GM23248 (cell line): ENCODE data around the gene ANKS1B. TPM values are rescaled to one million over a fixed set of nuclear protein-coding genes. Genes with fewer than 3 reads are reported as not detected.

Source experiments
- DNase-seq: peaks from one replicate; pipeline ENCODE4 v3.0.0-alpha.2; 2015
- H2AFZ ChIP-seq: fragments of 200-600 bp; sonication (generic); 2 replicates; pipeline ENCODE4 v1.6.1; 2016; ENCODE audit warnings: antibody characterized with exemption
- H3F3A ChIP-seq: fragments of 200-600 bp; sonication (generic); 2 replicates; pipeline ENCODE4 v1.6.1; 2016; ENCODE audit warnings: mild to moderate bottlenecking, antibody characterized with exemption, mixed run types; ENCODE audit not compliant: insufficient read depth
- H3K27ac ChIP-seq: fragments of 200-600 bp; sonication (generic); 2 replicates; pipeline ENCODE4 v1.5.1; 2016; ENCODE audit warnings: mild to moderate bottlenecking
- H3K27me3 ChIP-seq: fragments of 200-600 bp; sonication (generic); replicated peaks from 2 replicates; pipeline ENCODE4 v1.6.1; 2016; ENCODE audit warnings: mild to moderate bottlenecking; ENCODE audit not compliant: insufficient read depth
- H3K36me3 ChIP-seq: fragments of 200-600 bp; sonication (generic); 2 replicates; pipeline ENCODE4 v1.6.1; 2016; ENCODE audit warnings: low read depth, mild to moderate bottlenecking
- H3K4me1 ChIP-seq: fragments of 200-600 bp; sonication (generic); 2 replicates; pipeline ENCODE4 v1.6.1; 2016; ENCODE audit warnings: mild to moderate bottlenecking; ENCODE audit not compliant: insufficient read depth
- H3K4me2 ChIP-seq: fragments of 200-600 bp; sonication (generic); one replicate; pipeline ENCODE4 v1.6.1; 2016; ENCODE audit warnings: mild to moderate bottlenecking; ENCODE audit not compliant: unreplicated experiment
- H3K4me3 ChIP-seq: fragments of 200-600 bp; sonication (generic); 2 replicates; pipeline ENCODE4 v1.5.1; 2016; ENCODE audit warnings: mild to moderate bottlenecking
- H3K79me2 ChIP-seq: fragments of 200-600 bp; sonication (generic); 2 replicates; pipeline ENCODE4 v1.6.1; 2016; ENCODE audit warnings: mild to moderate bottlenecking; ENCODE audit not compliant: insufficient read depth
- H3K9ac ChIP-seq: fragments of 200-600 bp; sonication (generic); 2 replicates; pipeline ENCODE4 v1.6.1; 2016; ENCODE audit warnings: mild to moderate bottlenecking
- H3K9me2 ChIP-seq: fragments of 200-600 bp; sonication (generic); 2 replicates; pipeline ENCODE4 v1.6.1; 2016; ENCODE audit warnings: mixed run types, mild to moderate bottlenecking, moderate library complexity; ENCODE audit not compliant: insufficient read depth
- H3K9me3 ChIP-seq: fragments of 200-600 bp; sonication (generic); one replicate; pipeline ENCODE4 v1.6.1; 2017; ENCODE audit warnings: low read depth
- H4K20me1 ChIP-seq: fragments of 200-600 bp; sonication (generic); 2 replicates; pipeline ENCODE4 v1.6.0; 2016; ENCODE audit not compliant: insufficient read depth
- EZH2 ChIP-seq: fragments of 200-600 bp; sonication (generic); IDR thresholded peaks from 2 replicates; pipeline ENCODE4 v1.6.1; 2018; ENCODE audit warnings: antibody characterized with exemption, mild to moderate bottlenecking; ENCODE audit not compliant: insufficient read depth, poor library complexity, severe bottlenecking
- EZH2phosphoT487 ChIP-seq: fragments of 200-600 bp; sonication (generic); IDR thresholded peaks from 2 replicates; pipeline ENCODE4 v1.6.1; 2018; ENCODE audit warnings: antibody characterized with exemption, moderate library complexity, mild to moderate bottlenecking, low read depth; ENCODE audit not compliant: insufficient read depth
- WGBS, 2 experiments: methylation state at CpG; one replicate each; pipeline ENCODE4 v1.1.6; 2015 to 2017; ENCODE audit warnings: low lambda C conversion rate in 2 of 2, low coverage in 1 of 2; ENCODE audit errors: missing lambda C conversion rate in 2 of 2; 5-methylcytosine and 5-hydroxymethylcytosine counted together
- in situ Hi-C: fragments of 300-500 bp; cut with MboI; formaldehyde crosslinking; loops from 2 replicates; pipeline ENCODE4 v1.15.0; 2020
- polyA plus RNA-seq: library from polyadenylated mRNA; unstranded; fragments of >200 nt; fragmentation: Nextera tagmentation; extraction: Ambion mirVana; gene quantifications from 2 replicates; pipeline ENCODE4 v1.2.1, GENCODE V29; 2016
- total RNA-seq: library from RNA; depleted of rRNA; stranded (reverse); fragments of >200 nt; shearing (Covaris generic); gene quantifications from 2 replicates; pipeline ENCODE4 v1.2.3, GENCODE V29; 2014

The ANKS1B gene
- total and polyA plus RNA-seq, 2 experiments from 2014 or later = not detected

GRCh38 chr12:99906786-99907579 is 77.8 kb downstream of the ANKS1B start:
- Histone ChIP-seq H2AFZ (no peak overlapping the region), H3F3A (peaks cover 16% of the 10 kb centered on the region; the same call in 1 of the 2 replicates), H3K9me2 (no peaks in the 10 kb centered on the region), H3K4me2 (no peak overlapping the region), H3K79me2 (no peaks in the 10 kb centered on the region), H3K27ac (no peak overlapping the region), H4K20me1 (no peaks in the 10 kb centered on the region), H3K27me3 (no peaks in the 10 kb centered on the region), H3K36me3 (no peaks in the 10 kb centered on the region), H3K4me1 (peaks cover 18% of the 10 kb centered on the region), H3K9ac (no peak overlapping the region), H3K9me3 (no peaks in the 10 kb centered on the region), H3K4me3 (no peak overlapping the region)
- WGBS, 2 experiments = 91 to 97% methylated on average over 4 of the region's 4 CpGs
- in situ Hi-C loops = no loop called here
- no peak for DNase-seq
- no peak for TF ChIP-seq EZH2

GRCh38 chr12:99901181-99901580 is 83.6 kb downstream of the ANKS1B start:
- H2AFZ ChIP-seq = no peak overlapping the region
- no peak overlapping the region for H3K27ac ChIP-seq
- H3K27me3 ChIP-seq = no peaks in the 10 kb centered on the region
- no peak overlapping the region for H3K9ac ChIP-seq
- no peaks in the 10 kb centered on the region for H3F3A ChIP-seq
- H3K36me3 ChIP-seq = no peaks in the 10 kb centered on the region
- no peaks in the 10 kb centered on the region for H3K9me2 ChIP-seq
- no peaks in the 10 kb centered on the region for H3K4me1 ChIP-seq
- no peaks in the 10 kb centered on the region for H4K20me1 ChIP-seq
- H3K9me3 ChIP-seq = no peaks in the 10 kb centered on the region
- no peak overlapping the region for H3K4me2 ChIP-seq
- no peak overlapping the region for H3K4me3 ChIP-seq
- in situ Hi-C loops = no loop called here
- H3K79me2 ChIP-seq = no peaks in the 10 kb centered on the region
- 0 to 3% methylated on average over 2 of the region's 2 CpGs for WGBS, 2 experiments
- DNase-seq = no peak
- TF ChIP-seq EZH2phosphoT487 = no peak
- TF ChIP-seq EZH2 = no peak

GRCh38 chr12:99898645-99899044 is 86.1 kb downstream of the ANKS1B start:
- 81 to 82% methylated on average over 5 of the region's 5 CpGs for WGBS, 2 experiments
- no peak overlapping the region for H3K4me3 ChIP-seq
- no peaks in the 10 kb centered on the region for H3K79me2 ChIP-seq
- TF ChIP-seq EZH2phosphoT487 (no peak), EZH2 (no peak)
- DNase-seq = no peak
- no peaks in the 10 kb centered on the region for H3F3A ChIP-seq
- in situ Hi-C loops = no loop called here
- H3K4me1 ChIP-seq = no peaks in the 10 kb centered on the region
- H3K4me2 ChIP-seq = no peak overlapping the region
- H3K9ac ChIP-seq = no peak overlapping the region
- no peak overlapping the region for H2AFZ ChIP-seq
- H3K27ac ChIP-seq = no peak overlapping the region
- H4K20me1 ChIP-seq = no peaks in the 10 kb centered on the region
- H3K27me3 ChIP-seq = no peaks in the 10 kb centered on the region
- no peaks in the 10 kb centered on the region for H3K9me2 ChIP-seq
- H3K36me3 ChIP-seq = no peaks in the 10 kb centered on the region
- H3K9me3 ChIP-seq = no peaks in the 10 kb centered on the region

GRCh38 chr12:99879439-99879838 is 105.3 kb downstream of the ANKS1B start:
- H3K36me3 ChIP-seq = no peaks in the 10 kb centered on the region
- no peak for TF ChIP-seq EZH2phosphoT487
- H3K9me2 ChIP-seq = no peaks in the 10 kb centered on the region
- no peaks in the 10 kb centered on the region for H3K27me3 ChIP-seq
- H3K9me3 ChIP-seq = no peaks in the 10 kb centered on the region
- H3K4me3 ChIP-seq = no peak overlapping the region
- no peak overlapping the region for H3K9ac ChIP-seq
- H3K79me2 ChIP-seq = no peaks in the 10 kb centered on the region
- no peak for DNase-seq
- H3K4me1 ChIP-seq = no peaks in the 10 kb centered on the region
- H3F3A ChIP-seq = no peaks in the 10 kb centered on the region
- no peak overlapping the region for H3K4me2 ChIP-seq
- in situ Hi-C loops = no loop called here
- H3K27ac ChIP-seq = no peak overlapping the region
- H4K20me1 ChIP-seq = no peaks in the 10 kb centered on the region
- H2AFZ ChIP-seq = no peak overlapping the region

GRCh38 chr12:99875081-99875480 is 109.7 kb downstream of the ANKS1B start:
- H3K27ac ChIP-seq = no peak overlapping the region
- H3K4me3 ChIP-seq = no peak overlapping the region
- no peaks in the 10 kb centered on the region for H4K20me1 ChIP-seq
- no peak for DNase-seq
- H3K36me3 ChIP-seq = no peaks in the 10 kb centered on the region
- TF ChIP-seq EZH2 (no peak), EZH2phosphoT487 (no peak)
- no peaks in the 10 kb centered on the region for H3K4me1 ChIP-seq
- 0 out of 2 replicates have a peak, but pooled peaks cover 5% of the 10 kb centered on the region for H3K9me2 ChIP-seq
- no peaks in the 10 kb centered on the region for H3K27me3 ChIP-seq
- no peak overlapping the region for H3K9ac ChIP-seq
- in situ Hi-C loops = no loop called here
- no peak overlapping the region for H3K4me2 ChIP-seq
- no peak overlapping the region for H2AFZ ChIP-seq
- H3K9me3 ChIP-seq = no peaks in the 10 kb centered on the region
- no peaks in the 10 kb centered on the region for H3F3A ChIP-seq
- no peaks in the 10 kb centered on the region for H3K79me2 ChIP-seq
